ENCODE data around the gene ZNF536.
"Not testable (repeated sequence)": the region's sequence is repeated elsewhere in the genome, so short reads cannot be mapped to it uniquely, and the experiment has no call there.

ZNF536 gene

DNA sequence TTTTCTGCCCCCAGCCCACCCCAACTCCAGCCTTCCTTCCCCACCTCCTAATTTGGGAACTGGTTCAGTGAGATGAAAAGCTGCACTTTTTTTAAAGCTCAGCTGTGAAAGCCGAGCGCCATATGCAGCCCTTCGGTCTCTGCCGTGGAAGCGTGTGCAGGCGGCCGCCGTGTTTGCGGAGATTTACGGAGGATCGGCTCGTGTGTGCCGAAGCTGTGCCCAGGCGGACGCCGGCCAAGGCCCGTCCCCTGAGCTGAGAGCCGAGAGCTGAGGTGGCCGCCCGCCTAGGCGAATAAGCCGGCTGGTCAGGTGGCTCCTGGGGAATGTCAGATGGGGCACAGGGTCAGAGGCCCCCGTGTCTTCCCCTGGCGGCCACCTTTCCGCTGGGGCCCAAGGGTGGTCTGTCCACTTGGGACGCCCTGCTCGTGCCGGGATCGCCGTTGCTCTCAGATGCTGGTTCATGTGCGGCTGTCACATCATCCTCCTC, 78.7 kb downstream of the ZNF536 start:
- TF ChIP-seq, protein P1, sequence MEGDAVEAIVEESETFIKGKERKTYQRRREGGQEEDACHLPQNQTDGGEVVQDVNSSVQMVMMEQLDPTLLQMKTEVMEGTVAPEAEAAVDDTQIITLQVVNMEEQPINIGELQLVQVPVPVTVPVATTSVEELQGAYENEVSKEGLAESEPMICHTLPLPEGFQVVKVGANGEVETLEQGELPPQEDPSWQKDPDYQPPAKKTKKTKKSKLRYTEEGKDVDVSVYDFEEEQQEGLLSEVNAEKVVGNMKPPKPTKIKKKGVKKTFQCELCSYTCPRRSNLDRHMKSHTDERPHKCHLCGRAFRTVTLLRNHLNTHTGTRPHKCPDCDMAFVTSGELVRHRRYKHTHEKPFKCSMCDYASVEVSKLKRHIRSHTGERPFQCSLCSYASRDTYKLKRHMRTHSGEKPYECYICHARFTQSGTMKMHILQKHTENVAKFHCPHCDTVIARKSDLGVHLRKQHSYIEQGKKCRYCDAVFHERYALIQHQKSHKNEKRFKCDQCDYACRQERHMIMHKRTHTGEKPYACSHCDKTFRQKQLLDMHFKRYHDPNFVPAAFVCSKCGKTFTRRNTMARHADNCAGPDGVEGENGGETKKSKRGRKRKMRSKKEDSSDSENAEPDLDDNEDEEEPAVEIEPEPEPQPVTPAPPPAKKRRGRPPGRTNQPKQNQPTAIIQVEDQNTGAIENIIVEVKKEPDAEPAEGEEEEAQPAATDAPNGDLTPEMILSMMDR (IDR thresholded peaks at IDR 0.05; ENCODE audit: borderline replicate concordance, control extremely low read depth, extremely low read depth, insufficient read depth, missing control alignments) = no peak
- in situ Hi-C loops (cut with MboI; ENCODE audit: low sequenced_read_pairs, unreplicated experiment) = no loop called here
- DNase-seq (ENCODE audit: low spot score) = no peak

DNA sequence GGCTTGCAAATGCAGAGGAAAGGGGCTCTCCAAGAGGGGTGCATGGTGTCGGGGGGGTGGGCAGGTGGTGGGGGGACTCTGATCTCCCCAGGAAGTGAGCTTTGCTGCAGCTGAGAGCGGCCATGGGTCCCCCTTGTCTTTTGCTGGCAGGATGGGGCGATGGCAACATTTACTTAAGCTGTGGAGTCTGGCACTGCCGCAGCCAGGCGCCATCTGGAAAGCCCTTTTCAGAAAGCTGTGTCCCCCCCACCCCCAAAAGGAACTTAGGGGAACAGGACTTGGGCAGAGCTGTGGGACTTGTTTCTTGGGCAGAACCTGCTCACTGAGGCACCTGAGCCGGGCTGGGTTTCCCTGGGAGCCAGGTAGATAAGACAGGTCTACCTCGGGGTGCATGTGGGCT, 80.7 kb downstream of the ZNF536 start:
- DNase-seq (ENCODE audit: low spot score) = no peak
- in situ Hi-C loops (cut with MboI; ENCODE audit: low sequenced_read_pairs, unreplicated experiment) = no loop called here
- TF ChIP-seq, protein P1 (IDR thresholded peaks at IDR 0.05; ENCODE audit: borderline replicate concordance, control extremely low read depth, extremely low read depth, insufficient read depth, missing control alignments) = no peak

DNA sequence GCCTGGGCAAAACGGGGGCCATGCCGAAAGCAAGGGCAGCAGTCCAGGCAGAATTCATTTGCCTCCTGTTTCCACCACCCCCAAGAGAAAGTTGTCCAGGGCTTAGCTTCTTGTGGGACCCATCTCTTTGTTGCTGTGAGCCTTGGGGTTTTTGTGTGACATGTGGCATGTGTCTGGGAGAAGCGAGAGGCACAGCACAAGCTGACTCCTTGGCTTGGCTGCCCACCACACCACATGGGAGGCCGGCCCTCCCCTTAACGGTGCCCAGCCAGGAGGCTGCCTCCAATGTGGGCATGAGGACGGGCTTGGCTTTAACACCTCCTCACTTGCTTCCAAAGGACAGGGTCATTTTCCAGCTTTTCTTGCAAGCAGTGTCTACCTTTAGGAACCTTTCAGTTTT, 81.6 kb downstream of the ZNF536 start:
- TF ChIP-seq, protein P1 (IDR thresholded peaks at IDR 0.05; ENCODE audit: borderline replicate concordance, control extremely low read depth, extremely low read depth, insufficient read depth, missing control alignments) = no peak
- DNase-seq (ENCODE audit: low spot score) = no peak
- in situ Hi-C loops (cut with MboI; ENCODE audit: low sequenced_read_pairs, unreplicated experiment) = no loop called here

DNA sequence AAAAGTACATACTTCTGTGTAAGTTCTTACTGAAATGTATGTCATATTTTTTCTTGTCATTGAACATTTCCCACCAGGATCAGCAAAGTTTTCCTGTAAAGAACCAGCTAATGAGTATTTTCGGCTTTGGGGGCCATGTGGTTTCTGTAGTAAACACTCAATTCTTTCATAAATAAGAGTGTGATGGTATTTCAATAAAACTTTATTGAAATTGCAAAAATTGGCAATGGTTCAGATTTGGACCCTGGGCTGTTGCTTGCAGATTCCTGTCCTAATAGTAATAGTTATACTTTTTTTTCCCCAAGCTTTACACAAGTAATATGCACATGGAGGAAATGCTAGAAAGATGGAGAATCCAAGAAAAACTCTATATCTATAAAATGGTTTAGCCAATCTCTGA, 83.7 kb downstream of the ZNF536 start:
- TF ChIP-seq, protein P1 (IDR thresholded peaks at IDR 0.05; ENCODE audit: borderline replicate concordance, control extremely low read depth, extremely low read depth, insufficient read depth, missing control alignments) = no peak

DNA sequence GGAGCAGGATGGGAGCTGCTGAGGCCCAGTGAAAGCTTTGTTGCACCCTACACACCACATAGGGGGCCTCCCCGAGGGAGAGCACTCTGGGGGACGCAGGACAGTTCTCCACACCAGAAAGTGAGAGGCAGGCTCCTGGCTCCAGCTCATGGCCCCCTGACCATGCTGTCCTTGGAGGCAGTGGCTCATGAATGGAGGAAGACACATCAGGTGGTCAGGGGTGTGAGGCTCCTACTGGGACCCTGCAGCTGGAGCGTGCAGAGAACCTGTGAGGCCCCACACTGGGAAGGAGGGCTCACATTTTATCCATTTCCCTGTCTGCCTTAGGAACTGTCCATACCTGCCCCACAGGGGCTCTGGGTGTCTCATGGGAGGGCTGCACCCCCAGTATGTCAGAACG, 85.3 kb downstream of the ZNF536 start:
- TF ChIP-seq, protein P1 (IDR thresholded peaks at IDR 0.05; ENCODE audit: borderline replicate concordance, control extremely low read depth, extremely low read depth, insufficient read depth, missing control alignments) = no peak
- no peak for DNase-seq (ENCODE audit: low spot score)
- in situ Hi-C loops (cut with MboI; ENCODE audit: low sequenced_read_pairs, unreplicated experiment) = no loop called here

More for the DNA sequence above, 83.7 kb downstream of the ZNF536 start:
- in situ Hi-C loops (cut with MboI; ENCODE audit: low sequenced_read_pairs, unreplicated experiment) = no loop called here
- DNase-seq (ENCODE audit: low spot score) = no peak

DNA sequence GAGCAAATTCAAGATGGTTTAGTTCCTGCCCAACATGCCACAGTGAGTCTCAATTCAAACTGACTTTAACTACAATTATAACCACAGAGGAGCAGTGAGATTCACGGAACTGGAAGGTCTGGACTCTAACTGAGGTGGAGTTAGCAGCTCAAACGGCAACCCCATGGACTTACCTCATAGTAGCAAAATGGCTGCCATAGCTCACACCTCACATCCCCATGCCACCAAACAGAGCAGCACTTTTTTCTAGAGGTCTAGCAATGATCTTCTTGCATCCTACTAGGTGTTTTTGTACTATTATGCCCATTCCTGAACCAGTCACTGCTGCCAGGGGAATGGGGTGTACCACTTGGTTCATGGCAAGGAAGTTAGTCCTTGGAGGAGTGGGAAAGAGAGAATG, 87.7 kb downstream of the ZNF536 start:
- TF ChIP-seq, protein P1 (IDR thresholded peaks at IDR 0.05; ENCODE audit: borderline replicate concordance, control extremely low read depth, extremely low read depth, insufficient read depth, missing control alignments) = no peak
- in situ Hi-C loops (cut with MboI; ENCODE audit: low sequenced_read_pairs, unreplicated experiment) = no loop called here
- DNase-seq (ENCODE audit: low spot score) = no peak

DNA sequence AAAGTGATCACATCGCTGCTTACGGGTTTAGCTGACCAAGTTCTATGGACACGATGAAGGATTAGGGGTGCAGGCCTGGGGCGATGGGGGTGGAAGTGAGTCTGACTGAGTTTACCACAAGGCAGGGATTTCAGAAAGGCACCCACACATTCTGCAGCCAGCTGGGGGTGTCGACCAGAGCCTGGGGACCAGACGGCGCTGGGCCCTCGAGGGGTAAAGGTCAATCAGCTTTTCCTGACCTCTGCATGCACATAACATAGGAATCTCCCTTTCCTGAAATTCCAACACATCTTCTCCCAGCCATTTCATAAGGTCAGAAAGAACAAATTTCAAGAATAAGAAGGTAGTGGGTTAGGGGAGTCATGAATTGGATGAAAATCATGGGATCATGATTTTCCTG, 92.0 kb downstream of the ZNF536 start:
- in situ Hi-C loops (cut with MboI; ENCODE audit: low sequenced_read_pairs, unreplicated experiment) = no loop called here
- DNase-seq (ENCODE audit: low spot score) = no peak
- TF ChIP-seq, protein P1 (IDR thresholded peaks at IDR 0.05; ENCODE audit: borderline replicate concordance, control extremely low read depth, extremely low read depth, insufficient read depth, missing control alignments) = no peak

DNA sequence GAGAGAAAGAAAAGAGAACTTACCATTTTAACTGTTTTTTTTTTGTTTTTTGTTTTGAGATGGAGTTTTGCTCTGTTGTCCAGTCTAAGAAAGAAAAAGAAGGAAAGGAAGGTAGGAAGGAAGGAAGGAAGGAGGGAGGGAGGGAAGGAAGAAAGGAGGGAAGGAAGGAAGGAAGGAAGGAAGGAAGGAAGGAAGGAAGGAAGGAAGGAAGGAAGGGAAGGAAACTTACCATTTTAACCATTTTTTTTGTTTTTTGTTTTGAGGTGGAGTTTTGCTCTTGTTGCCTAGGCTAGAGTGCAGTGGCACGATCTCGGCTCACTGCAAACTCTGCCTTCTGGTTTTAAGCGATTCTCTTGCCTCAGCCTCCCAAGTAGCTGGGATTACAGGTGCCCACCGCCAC, 94.4 kb downstream of the ZNF536 start:
- DNase-seq (ENCODE audit: low spot score); in situ Hi-C loops (cut with MboI; ENCODE audit: low sequenced_read_pairs, unreplicated experiment): not testable (repeated sequence)
